ENCODE data around the gene PLPPR1.
A peak's percentile ranks its signal among the peaks of the same experiment; 100 is the strongest.
"Not testable (repeated sequence)": the region's sequence is repeated elsewhere in the genome, so short reads cannot be mapped to it uniquely, and the experiment has no call there.

Gene PLPPR1

GRCh38 chr9:101028346-101029314 is at the start of gene PLPPR1:
TSS of gene PLPPR1 (plus strand) at chr9:101028727.
- DNase-seq (ENCODE audit: low read depth): peak; percentile 22

GRCh38 chr9:100989731-100990130 is 38.8 kb upstream of the PLPPR1 start:
- no peak for DNase-seq (ENCODE audit: low read depth)

GRCh38 chr9:100990605-100991381 is 37.7 kb upstream of the PLPPR1 start:
- no peak for DNase-seq (ENCODE audit: low read depth)

- DNase-seq (ENCODE audit: low read depth): no peak
Measured at GRCh38 chr9:100992632-100993031, 35.9 kb upstream of the PLPPR1 start.

GRCh38 chr9:100999906-101000544 is 28.5 kb upstream of the PLPPR1 start:
- no peak for DNase-seq (ENCODE audit: low read depth)

GRCh38 chr9:101005246-101005645 is 23.3 kb upstream of the PLPPR1 start:
- no peak for DNase-seq (ENCODE audit: low read depth)

- DNase-seq (ENCODE audit: low read depth): no peak
Measured at GRCh38 chr9:101014566-101014965, 14.0 kb upstream of the PLPPR1 start.

- DNase-seq (ENCODE audit: low read depth): no peak
Measured at GRCh38 chr9:101018467-101018866, 10.1 kb upstream of the PLPPR1 start.

GRCh38 chr9:101022704-101023103 is 5.8 kb upstream of the PLPPR1 start:
- DNase-seq (ENCODE audit: low read depth): no peak

- no peak for DNase-seq (ENCODE audit: low read depth)
Measured at GRCh38 chr9:101025940-101026339, 2.6 kb upstream of the PLPPR1 start.

- no peak for DNase-seq (ENCODE audit: low read depth)
Measured at GRCh38 chr9:101026824-101027223, 1.7 kb upstream of the PLPPR1 start.

- no peak for DNase-seq (ENCODE audit: low read depth)
Measured at GRCh38 chr9:101027236-101027635, 1.3 kb upstream of the PLPPR1 start.

GRCh38 chr9:101027733-101028345 is 688 bp upstream of the PLPPR1 start:
- DNase-seq (ENCODE audit: low read depth): no peak

- no peak for DNase-seq (ENCODE audit: low read depth)
Measured at GRCh38 chr9:101029315-101030085, 973 bp downstream of the PLPPR1 start.

- no peak for DNase-seq (ENCODE audit: low read depth)
Measured at GRCh38 chr9:101030086-101030391, 1.5 kb downstream of the PLPPR1 start.

GRCh38 chr9:101032426-101032825 is 3.9 kb downstream of the PLPPR1 start:
- peak; percentile 0 for DNase-seq (ENCODE audit: low read depth)

- DNase-seq (ENCODE audit: low read depth): no peak
Measured at GRCh38 chr9:101034222-101034621, 5.7 kb downstream of the PLPPR1 start.

GRCh38 chr9:101035098-101035497 is 6.6 kb downstream of the PLPPR1 start:
- no peak for DNase-seq (ENCODE audit: low read depth)

- DNase-seq (ENCODE audit: low read depth): no peak
Measured at GRCh38 chr9:101037430-101037829, 8.9 kb downstream of the PLPPR1 start.

GRCh38 chr9:101038488-101038887 is 10.0 kb downstream of the PLPPR1 start:
- no peak for DNase-seq (ENCODE audit: low read depth)

GRCh38 chr9:101039581-101039980 is 11.1 kb downstream of the PLPPR1 start:
- not testable (repeated sequence) for DNase-seq (ENCODE audit: low read depth)

All from EH (cell line).